Right lobe of liver (tissue), 4 donors: ENCODE data around the gene IGF2BP3.

Source experiments
- POLR2A ChIP-seq: fragments of 450-650 bp; IDR thresholded peaks from one replicate; pipeline ENCODE4 v1.6.1; 2017; ENCODE audit warnings: antibody characterized with exemption, mild to moderate bottlenecking
- TF ChIP-seq, protein P1 (sequence below), 4 donors: fragments of 200-600 bp in 3 of 4; fragments of 450-650 bp in 1 of 4; IDR thresholded peaks; one replicate each; pipeline versions ENCODE4 v1.5.1 to v1.8.0; 2016 to 2022; ENCODE audit warnings: antibody characterized with exemption in 4 of 4, mild to moderate bottlenecking in 2 of 4
- donor health status: DM: no; HTN: no; CAD: no.
- donor health status: DM: no; HTN: no; CAD: no.
- donor health status: DM: no; HTN: yes; CAD: no.

DNA sequence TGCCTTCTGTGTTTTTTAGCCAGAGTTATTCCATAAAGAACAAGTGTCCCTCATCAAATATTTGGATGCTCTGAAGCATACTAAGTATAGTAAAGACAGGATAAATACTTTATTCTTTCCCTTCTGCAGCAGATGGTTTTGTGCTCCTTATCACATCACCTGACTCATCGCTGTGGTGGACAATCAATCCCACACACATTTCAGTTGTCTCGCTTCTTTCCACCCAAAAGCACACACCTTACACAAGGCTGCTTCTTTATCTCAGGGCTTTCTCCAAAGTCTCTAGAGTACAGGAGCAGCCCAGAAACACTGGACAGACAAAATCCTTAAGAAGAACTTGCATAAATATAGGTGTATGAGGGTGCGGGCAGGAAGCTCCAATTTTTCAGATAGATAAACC, 43.4 kb downstream of the IGF2BP3 start:
- TF ChIP-seq, protein P1, sequence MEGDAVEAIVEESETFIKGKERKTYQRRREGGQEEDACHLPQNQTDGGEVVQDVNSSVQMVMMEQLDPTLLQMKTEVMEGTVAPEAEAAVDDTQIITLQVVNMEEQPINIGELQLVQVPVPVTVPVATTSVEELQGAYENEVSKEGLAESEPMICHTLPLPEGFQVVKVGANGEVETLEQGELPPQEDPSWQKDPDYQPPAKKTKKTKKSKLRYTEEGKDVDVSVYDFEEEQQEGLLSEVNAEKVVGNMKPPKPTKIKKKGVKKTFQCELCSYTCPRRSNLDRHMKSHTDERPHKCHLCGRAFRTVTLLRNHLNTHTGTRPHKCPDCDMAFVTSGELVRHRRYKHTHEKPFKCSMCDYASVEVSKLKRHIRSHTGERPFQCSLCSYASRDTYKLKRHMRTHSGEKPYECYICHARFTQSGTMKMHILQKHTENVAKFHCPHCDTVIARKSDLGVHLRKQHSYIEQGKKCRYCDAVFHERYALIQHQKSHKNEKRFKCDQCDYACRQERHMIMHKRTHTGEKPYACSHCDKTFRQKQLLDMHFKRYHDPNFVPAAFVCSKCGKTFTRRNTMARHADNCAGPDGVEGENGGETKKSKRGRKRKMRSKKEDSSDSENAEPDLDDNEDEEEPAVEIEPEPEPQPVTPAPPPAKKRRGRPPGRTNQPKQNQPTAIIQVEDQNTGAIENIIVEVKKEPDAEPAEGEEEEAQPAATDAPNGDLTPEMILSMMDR (IDR thresholded peaks at IDR 0.05): no peak
- no peak for TF ChIP-seq POLR2A
